ENCODE data around the gene C1GALT1C1.
"Not testable (repeated sequence)": the region's sequence is repeated elsewhere in the genome, so short reads cannot be mapped to it uniquely, and the experiment has no call there.

The C1GALT1C1 gene

GRCh38 chrX:120629667-120630537, at the start of gene C1GALT1C1:
Gene C1GALT1C1, minus strand, starts transcription at chrX:120630054. Its CDS starts 2,888 bp downstream, at chrX:120627166.
- peak; percentile 51 for DNase-seq (ENCODE audit: low read depth)

DNA sequence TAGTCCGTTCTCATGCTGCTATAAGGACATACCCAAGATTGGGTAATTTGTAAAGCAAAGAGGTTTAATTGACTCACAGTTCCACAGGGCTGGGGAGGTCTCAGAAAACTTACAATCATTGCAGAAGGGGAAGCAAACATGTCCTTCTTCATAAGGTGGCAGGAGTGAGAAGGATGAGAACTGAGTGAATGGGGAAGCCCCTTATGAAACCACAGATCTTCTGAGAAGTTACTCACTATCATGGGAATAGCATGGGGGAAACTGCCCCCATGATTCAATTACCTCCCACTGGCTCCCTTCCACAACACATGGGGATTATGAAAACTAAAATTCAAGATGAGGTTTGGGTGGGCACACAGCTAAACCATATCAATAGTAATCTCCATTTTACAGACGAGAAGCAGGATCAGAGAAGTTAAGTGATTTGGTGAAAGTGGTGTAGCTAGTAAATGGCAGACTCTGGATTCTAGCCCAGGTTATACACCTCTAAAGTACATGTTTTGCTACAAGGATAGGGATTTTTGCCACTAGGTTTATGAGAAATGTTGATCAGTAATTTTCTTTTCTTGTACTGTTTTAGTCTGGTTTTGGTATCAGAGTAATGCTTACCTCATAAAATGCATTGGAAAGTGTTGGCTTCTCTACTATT, 47.3 kb upstream of the C1GALT1C1 start:
- no peak for DNase-seq (ENCODE audit: low read depth)

GRCh38 chrX:120672841-120673530, 43.1 kb upstream of the C1GALT1C1 start:
- DNase-seq (ENCODE audit: low read depth), result no peak

DNA sequence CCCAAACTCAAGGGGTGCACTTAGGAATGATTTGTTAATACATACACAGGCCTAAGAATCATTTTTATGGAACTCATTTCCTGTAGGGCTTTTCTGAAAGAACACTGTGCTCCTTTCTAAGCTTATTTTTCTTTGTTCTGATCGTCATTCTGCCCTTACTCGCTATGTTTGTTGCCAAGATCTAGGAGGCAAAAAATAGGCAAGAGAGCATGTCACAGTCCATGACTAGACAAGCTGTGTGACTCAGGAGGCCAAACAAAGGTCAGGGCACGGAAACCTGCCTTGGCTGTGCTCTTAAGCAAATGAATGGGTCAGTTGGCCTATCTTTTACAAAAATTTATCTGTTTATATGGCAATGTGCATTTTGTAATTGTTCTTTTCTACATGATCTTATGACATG, 42.5 kb upstream of the C1GALT1C1 start:
- DNase-seq (ENCODE audit: low read depth), result peak; percentile 78

- DNase-seq (ENCODE audit: low read depth), result no peak
Observed at GRCh38 chrX:120671963-120672362, 42.1 kb upstream of the C1GALT1C1 start.

DNA sequence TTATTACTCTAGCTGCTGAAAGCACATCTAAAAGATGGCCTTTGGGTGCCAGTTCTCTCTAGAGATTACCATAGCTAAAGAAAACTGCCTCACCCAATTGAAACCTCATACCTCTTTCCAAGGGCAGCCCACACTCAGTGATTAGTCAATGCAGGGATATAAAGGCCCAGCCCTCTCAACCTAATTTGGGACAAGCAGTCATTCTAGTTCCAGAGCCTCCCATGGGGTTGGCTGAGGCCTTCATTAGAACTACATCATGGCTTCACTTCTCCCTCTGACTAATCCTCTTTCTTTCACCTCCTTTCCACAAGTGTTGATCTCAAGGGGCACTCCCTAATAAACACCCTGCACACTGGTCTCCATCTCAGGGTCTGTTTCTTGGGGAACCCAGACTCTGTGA, 38.5 kb upstream of the C1GALT1C1 start:
- DNase-seq (ENCODE audit: low read depth), result no peak

DNA sequence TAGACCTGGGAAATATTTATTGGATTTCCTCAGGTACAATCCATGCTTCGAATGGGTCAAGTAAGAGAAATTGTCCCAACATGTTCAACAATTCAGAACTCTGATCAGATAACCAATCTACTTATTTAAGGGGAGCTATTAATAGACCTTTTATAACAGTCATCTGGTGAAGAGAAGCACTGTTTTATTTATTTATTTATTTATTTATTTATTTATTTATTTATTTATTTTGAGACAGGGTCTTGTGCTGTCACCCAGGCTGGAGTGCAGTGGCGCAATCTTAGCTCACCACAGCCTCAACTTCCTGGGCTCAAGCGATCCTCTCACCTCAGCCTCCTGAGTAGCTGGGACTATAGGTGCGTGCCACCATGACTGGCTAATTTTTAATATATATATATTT, 34.7 kb upstream of the C1GALT1C1 start:
- not testable (repeated sequence) for DNase-seq (ENCODE audit: low read depth)

DNA sequence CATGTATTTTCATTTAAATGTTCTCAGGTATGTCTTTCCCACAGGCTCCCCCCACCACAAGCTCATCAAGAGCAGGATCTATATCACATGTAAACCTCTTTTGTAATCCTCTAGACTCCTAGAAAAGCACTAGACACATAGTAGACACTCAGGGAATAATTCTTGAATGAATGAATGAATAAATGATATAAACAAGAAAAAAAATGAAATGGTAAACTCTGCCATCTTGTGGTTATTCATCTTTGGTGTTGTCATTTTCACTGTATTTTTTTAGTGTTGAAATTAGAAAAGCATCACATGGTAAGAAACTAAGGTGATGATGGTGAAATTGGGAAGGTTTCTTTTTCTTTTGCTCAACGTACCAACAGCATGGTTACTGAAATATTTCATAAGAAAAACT, 34.2 kb upstream of the C1GALT1C1 start:
- DNase-seq (ENCODE audit: low read depth), result no peak

GRCh38 chrX:120662662-120663061, 32.8 kb upstream of the C1GALT1C1 start:
- no peak for DNase-seq (ENCODE audit: low read depth)

DNA sequence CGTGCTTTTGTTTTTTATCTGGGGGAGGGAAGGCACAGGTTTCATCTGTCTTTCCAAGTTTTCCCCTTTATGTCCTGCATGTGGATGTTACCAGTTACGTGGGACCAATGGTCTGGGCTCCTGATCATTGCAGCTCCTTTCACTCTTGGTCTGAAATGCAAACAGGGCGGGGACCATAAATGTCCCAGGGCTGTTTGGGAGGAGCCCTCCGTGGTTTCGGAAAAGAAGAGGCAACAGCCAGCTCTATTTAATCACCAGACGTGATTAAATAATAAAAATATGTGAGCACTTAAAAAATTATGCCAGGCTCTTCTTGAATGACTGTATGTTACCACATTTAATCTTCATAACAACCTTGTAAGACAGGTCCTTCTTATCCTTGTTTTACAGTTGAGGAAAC, 30.8 kb upstream of the C1GALT1C1 start:
- DNase-seq (ENCODE audit: low read depth), result no peak

GRCh38 chrX:120653000-120653399, 23.1 kb upstream of the C1GALT1C1 start:
- DNase-seq (ENCODE audit: low read depth), result no peak

- DNase-seq (ENCODE audit: low read depth), result not testable (repeated sequence)
Observed at GRCh38 chrX:120652256-120652655, 22.4 kb upstream of the C1GALT1C1 start.

DNA sequence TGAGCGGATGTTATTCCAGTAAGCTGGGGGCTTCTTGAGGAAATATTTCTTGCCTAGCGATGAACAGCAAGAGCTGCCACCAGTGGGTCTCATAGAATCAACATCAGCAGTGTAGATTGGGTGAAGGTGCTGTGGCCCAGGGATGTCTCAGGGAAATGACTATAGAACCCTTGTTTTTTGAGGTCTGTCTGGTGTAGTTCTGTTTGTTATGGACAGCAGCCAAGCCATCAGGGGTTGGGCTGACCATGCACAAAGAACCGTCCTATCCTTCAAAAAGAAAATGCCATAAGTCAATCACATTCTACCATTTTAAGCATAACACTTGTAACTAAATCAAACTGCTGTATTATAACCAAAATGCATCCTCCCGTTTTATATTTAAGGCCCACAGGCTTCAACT, 17.3 kb upstream of the C1GALT1C1 start:
- no peak for DNase-seq (ENCODE audit: low read depth)

DNA sequence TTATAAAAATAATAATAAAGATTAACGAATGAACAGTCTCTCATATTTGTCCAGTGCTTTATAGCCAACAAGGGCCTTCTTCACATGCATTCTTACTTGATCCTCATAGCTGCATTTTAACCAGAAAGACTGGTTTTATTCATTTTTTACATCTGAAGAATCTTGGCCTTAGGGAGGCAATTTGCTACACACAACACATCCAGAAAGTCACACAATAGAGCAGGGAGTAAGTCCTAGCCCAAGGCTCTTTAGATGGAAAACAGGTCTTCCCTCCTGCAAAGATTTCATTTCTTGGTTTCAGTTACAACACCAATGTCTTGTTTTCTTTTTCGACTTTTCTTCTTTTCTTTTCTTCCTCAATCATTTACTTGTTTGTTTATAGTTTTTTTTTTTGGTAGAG, 13.0 kb upstream of the C1GALT1C1 start:
- DNase-seq (ENCODE audit: low read depth), result no peak

- no peak for DNase-seq (ENCODE audit: low read depth)
Observed at GRCh38 chrX:120638619-120639018, 8.8 kb upstream of the C1GALT1C1 start.

- no peak for DNase-seq (ENCODE audit: low read depth)
Observed at GRCh38 chrX:120625371-120625770, 4.5 kb downstream of the C1GALT1C1 start.

DNA sequence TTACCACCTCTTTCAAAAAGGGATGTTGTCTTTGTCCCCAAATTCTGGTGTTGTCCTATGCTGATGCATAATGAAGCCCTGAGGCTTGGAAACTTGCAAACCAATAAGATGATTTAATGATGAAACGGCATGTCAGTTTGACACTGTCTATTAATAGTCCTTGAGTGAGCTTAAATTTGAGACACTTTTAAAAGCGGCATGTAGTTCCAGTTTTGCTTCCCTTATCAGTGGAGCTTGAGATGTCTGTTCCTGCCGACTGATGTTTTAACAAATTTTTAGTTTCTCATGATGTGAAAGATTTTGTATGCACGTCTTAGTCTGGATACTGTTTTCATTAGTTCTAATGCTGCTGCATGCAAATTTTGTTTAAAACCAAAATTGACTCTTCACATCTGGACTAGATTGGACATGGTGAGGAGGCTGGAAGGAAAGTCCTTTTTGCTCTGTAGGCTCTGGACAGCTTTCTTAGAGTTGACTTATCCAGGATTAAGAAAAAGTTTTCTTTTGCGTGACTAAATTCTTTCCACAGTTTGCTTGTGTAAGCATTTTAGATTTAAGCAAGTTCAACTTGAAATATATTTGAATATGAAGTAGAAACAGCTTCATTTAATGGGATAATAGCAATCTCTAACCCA, 11.7 kb downstream of the C1GALT1C1 start:
- DNase-seq (ENCODE audit: low read depth), result no peak

- no peak for DNase-seq (ENCODE audit: low read depth)
Observed at GRCh38 chrX:120614816-120615215, 15.0 kb downstream of the C1GALT1C1 start.

DNA sequence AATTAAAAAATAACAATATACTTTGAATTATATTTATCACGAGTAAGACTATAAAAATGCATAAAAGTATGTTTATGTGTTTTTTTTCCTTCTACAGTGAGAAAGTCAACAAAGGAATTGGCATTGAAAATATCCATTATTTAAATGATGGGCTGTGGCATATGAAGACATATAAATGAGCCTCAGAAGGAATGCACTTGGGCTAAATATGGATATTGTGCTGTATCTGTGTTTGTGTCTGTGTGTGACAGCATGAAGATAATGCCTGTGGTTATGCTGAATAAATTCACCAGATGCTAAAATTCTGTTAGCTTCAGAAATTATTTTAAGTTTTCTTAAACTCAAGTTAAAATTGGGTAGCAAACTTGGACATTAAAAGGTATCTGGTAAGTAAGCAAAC, 17.8 kb downstream of the C1GALT1C1 start:
- DNase-seq (ENCODE audit: low read depth), result no peak

DNA sequence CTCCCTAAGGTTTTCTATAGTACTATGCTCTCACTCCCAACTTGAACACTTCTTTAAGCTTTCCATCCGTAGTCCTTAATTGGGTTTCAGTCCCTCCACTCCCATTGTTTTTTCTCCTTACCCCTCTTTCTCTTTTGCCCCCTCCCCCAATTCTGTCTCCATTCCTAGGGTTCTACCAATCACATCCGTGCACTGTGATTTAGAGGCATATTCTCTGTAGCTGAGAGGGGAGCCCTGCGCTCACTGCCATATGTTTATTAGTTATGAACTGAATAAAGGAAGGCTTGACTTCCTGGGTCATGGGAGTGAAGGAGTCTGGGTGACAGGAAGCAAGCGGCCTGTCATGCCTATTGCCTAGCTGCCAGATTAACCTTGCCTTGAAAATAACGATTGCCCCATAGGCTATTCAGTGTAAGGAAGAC, 25.5 kb downstream of the C1GALT1C1 start:
- peak; percentile 11 for DNase-seq (ENCODE audit: low read depth)

- DNase-seq (ENCODE audit: low read depth), result peak; percentile 90
Observed at GRCh38 chrX:120603707-120604360, 26.0 kb downstream of the C1GALT1C1 start, which contains the start of gene MCTS1. Gene MCTS1, plus strand, starts transcription at chrX:120604101. Its CDS starts 136 bp downstream, at chrX:120604237.

GRCh38 chrX:120585702-120586101, 44.2 kb downstream of the C1GALT1C1 start:
- DNase-seq (ENCODE audit: low read depth), result no peak
